Subcutaneous adipose tissue (tissue), 4 donors: ENCODE data around the gene PHF21B. TPM values are rescaled to one million over a fixed set of nuclear protein-coding genes. Genes with fewer than 3 reads are reported as not detected.

Experiments used
- total RNA-seq, 4 donors: library from RNA; depleted of rRNA; stranded (reverse); fragments of >200 nt; gene quantifications; one replicate each; pipeline ENCODE4 v1.1.0, GENCODE V29; 2016
- TF ChIP-seq, protein P1 (sequence below): fragments of 450-650 bp; IDR thresholded peaks from one replicate; pipeline ENCODE4 v1.5.1; 2016; ENCODE audit warnings: low read depth, mild to moderate bottlenecking, control low read depth, antibody characterized with exemption, moderate library complexity

The PHF21B gene
- total RNA-seq, 4 donors from 2014 or later, result 0.16 TPM; not detected in 3

DNA sequence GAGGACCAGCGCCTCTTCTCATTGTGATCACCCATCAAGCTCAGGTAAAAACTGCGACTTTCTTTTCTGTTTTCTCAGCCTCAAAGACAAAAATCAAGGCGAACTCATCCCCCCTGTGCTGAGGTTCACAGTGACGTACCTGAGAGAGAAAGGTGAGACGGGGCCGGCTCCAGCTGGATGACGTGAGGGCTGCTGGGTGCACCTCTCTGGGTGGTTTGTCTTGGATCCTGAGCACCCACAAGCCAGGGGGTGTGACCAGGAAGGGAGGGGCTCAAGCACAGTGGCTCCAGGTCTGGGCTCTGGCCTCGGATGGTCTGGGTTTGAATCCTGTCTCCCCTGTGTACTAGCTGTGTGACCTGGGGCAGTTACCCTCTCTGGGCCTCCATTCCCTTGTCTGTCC is 164.6 kb downstream of the PHF21B start:
- TF ChIP-seq, protein P1, sequence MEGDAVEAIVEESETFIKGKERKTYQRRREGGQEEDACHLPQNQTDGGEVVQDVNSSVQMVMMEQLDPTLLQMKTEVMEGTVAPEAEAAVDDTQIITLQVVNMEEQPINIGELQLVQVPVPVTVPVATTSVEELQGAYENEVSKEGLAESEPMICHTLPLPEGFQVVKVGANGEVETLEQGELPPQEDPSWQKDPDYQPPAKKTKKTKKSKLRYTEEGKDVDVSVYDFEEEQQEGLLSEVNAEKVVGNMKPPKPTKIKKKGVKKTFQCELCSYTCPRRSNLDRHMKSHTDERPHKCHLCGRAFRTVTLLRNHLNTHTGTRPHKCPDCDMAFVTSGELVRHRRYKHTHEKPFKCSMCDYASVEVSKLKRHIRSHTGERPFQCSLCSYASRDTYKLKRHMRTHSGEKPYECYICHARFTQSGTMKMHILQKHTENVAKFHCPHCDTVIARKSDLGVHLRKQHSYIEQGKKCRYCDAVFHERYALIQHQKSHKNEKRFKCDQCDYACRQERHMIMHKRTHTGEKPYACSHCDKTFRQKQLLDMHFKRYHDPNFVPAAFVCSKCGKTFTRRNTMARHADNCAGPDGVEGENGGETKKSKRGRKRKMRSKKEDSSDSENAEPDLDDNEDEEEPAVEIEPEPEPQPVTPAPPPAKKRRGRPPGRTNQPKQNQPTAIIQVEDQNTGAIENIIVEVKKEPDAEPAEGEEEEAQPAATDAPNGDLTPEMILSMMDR, result no peak

DNA sequence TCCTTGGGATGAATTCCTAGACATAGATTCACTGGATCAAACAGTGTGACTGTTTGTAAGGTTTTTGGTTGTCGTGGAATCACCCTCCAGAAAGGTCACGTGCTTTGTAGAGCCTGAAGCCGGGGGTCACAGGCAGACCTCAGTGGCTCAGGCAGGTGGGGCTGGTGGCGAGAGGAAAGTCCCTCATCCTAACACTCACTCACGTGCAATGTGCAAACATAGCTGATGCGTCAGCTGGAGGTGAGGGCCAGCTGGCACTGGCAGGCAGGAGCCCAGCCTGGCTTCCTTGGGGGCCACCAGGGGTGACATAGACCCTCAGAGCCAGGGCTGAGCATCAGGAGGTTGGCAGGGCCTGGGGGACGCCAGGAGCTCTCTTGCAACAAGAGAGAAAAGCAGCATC is 167.4 kb downstream of the PHF21B start:
- TF ChIP-seq, protein P1, result no peak

DNA sequence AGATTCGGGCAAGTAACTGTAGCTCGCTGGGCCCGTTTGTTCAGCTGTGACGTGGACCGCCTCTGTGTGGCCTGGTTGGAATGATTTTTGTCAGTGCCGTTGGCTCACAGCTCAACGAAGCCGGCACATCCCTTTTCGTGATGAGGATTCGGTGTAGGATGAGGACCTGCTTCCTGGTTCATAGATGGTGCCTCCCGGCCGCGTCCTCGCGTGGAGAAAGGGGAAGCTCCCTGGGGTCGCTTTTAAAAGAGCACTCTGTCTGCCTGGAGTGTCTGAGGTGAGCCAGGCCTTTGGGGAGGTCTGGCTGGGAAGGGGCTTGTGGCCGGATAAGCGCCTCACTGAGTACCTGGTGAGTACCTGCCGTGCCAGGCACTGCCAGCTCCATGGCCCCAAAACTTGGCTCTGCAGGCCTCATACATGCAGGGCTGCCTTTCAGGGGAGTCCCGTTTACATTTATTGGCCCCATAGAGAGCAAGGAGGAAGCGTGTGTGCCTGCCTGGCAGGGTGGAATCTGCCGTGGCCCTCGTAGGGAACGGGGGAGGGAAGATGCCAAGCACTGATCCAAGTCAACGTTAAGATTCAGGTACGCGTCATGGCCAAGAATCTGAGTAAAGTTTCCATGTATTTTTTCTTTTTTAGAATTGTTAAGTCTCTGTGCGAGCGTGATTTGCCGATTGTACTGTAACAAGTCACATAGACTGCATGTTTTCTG is 169.0 kb downstream of the PHF21B start:
- TF ChIP-seq, protein P1, result no peak

DNA sequence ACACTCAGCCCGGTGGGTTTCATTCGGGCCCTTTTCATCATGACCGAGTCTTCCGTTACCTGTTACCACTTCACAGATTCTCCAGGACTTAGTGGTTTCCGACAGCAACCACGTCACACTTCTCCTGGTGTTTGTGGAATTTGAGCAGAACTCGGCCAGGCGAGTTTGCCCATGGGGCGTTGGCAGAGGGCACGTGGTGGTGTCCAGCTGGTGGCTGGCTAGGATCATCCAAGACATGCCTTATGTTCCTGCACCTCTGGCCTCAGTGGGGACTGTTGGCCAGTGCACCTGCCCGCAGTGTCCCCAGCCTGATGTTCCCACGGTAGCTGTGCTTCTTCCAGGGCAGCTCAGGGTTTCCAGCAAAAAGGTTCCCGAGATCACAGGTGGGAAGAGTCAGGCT is 170.1 kb downstream of the PHF21B start:
- TF ChIP-seq, protein P1, result no peak

DNA sequence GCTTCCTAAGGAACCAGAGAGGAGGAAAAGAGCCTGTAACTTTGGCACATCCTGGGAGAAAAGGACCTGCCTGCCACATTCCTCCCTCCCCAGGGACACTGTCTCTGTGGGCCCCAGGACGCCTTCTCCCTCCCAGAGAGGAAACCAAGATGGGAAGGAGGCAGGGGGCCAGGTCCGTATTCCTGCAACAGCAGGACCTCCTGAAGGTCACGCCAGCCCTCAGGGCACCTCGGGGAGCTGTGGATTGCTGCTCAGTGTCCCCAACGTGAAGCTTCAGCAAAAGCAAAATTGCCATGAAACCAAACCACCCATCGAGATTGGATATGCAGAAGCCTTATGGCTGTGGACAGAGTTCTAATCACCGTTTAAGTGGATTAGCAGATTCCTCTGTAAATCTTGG is 170.7 kb downstream of the PHF21B start:
- TF ChIP-seq, protein P1, result no peak

DNA sequence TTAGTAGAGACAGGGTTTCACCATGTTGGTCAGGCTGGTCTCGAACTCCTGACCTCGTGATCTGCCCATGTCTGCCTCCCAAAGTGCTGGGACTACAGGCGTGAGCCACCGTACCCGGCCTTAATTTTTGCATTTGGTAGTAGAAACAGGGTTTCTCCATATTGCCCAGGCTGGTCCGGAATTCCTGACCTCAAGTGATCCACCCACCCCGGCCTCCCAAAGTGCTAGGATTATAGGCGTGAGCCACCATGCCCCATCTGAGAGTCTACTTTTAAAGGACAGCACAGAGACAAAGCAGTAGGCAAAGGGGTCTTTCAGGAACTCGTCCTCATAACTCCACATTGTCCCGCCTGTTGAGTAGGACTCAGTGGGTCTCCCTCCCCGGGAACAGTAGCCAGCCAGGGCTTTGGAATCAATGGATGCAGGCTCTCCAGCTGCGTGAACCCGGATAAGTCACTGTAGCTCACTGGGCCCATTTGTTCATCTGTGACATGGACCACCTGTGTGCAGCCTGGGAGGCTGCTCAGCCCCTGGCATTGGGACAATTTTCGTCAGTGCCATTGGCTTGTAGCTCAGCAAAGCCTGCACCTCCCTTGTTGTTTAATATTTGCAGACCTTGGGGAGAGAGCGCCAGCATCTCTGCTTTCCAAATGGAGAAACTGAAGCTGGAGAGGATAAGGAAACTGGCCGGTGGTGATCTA is 171.3 kb downstream of the PHF21B start:
- TF ChIP-seq, protein P1, result no peak

DNA sequence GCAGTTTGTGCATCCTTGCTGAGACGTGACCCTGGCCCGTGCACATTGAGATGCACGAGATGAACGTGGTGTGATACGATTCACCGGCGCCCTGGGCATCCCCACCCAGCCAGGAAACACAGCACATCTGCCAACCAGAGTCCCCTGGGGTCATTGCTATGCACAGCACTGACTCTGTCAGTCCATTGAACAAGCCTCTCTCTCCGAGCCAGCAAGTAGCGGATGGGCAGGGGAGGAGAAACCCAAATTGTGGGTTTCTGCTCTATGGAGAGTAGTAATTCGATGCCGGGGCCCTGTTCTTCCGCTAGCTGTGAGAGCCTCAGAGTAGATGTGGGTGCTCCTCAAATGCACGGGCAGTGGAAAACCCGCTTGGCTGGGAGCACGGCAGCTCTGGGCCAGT is 172.3 kb downstream of the PHF21B start:
- TF ChIP-seq, protein P1, result no peak
